Psoas muscle (tissue), 8 donors: ENCODE data around the gene PCP4L1. TPM values are rescaled to one million over a fixed set of nuclear protein-coding genes. Genes with fewer than 3 reads are reported as not detected.

ENCODE experiments used
- ATAC-seq, 4 donors: fragments of 200-7000 bp; cut with Tn5 transposase; one replicate each; pipeline ENCODE4 v1.9.1; 2020; ENCODE audit warnings: moderate library complexity in 3 of 4, mild to moderate bottlenecking in 2 of 4
- DNase-seq, 2 donors: peaks; one replicate each; pipeline ENCODE4 v3.0.0-alpha.2; 2020
- H3K27ac ChIP-seq: fragments of 200-600 bp; one replicate; pipeline ENCODE4 v1.8.0; 2022
- H3K27me3 ChIP-seq, 3 donors: fragments of 200-600 bp in 1 of 3; one replicate each; pipeline versions ENCODE4 v1.6.1 to v1.8.0; 2013 to 2022; ENCODE audit warnings: low read length in 2 of 3, mild to moderate bottlenecking in 2 of 3, moderate library complexity in 1 of 3; ENCODE audit not compliant: insufficient read depth in 3 of 3
- H3K36me3 ChIP-seq, 2 donors: fragments of 200-600 bp in 1 of 2; one replicate each; pipeline versions ENCODE4 v1.6.1 to v1.8.0; 2013 to 2022; ENCODE audit warnings: low read depth in 1 of 2, mild to moderate bottlenecking in 1 of 2, moderate library complexity in 1 of 2; ENCODE audit not compliant: insufficient read depth in 1 of 2
- H3K4me1 ChIP-seq: fragments of 200-600 bp; one replicate; pipeline ENCODE4 v1.8.0; 2022
- H3K4me3 ChIP-seq: fragments of 200-600 bp; one replicate; pipeline ENCODE4 v1.8.0; 2022; ENCODE audit warnings: mild to moderate bottlenecking
- H3K9me3 ChIP-seq: fragments of 200-600 bp; one replicate; pipeline ENCODE4 v1.8.0; 2022
- CTCF ChIP-seq: fragments of 200-600 bp; IDR thresholded peaks from one replicate; pipeline ENCODE4 v1.8.0; 2022; ENCODE audit warnings: antibody characterized with exemption
- WGBS, 3 donors: extraction: QIAGEN DNeasy Blood & Tissue Kit; methylation state at CpG; one replicate each; pipeline versions ENCODE4 v1.1.6 to v1.1.7; 2013; 5-methylcytosine and 5-hydroxymethylcytosine counted together
- intact Hi-C, 2 donors: fragments of 100-400 bp; cut with DNase I; formaldehyde crosslinking; loops; one replicate each; pipeline versions ENCODE4 v1.11.0 to v1.14.2; 2022
- polyA plus RNA-seq, 3 donors: library from polyadenylated mRNA; stranded (reverse); fragments of 200-250 nt; gene quantifications; one replicate each; pipeline ENCODE4 v1.2.3, GENCODE V29; 2013
- total RNA-seq, 4 donors: library from RNA; stranded (reverse); fragmentation: NEBNext Ultra II Directional in 2 of 4; extraction: Animal tissue kit (Norgen Biotek cat#: 25700) in 2 of 4; gene quantifications; one replicate each; pipeline versions ENCODE4 v1.2.1 to v1.2.4, GENCODE V29; 2021 to 2023
- donor health status: healthy with polysubstance abuse.
- donor health status: DM: no; HTN: no; CAD: no; lungs with moderate emphysema.
- donor health status: Bipolar disorder and iron deficiency.
- donor health status: healthy.
- donor health status: DM: yes; HTN: yes; CAD: no.
- donor health status: DM: no; HTN: no; CAD: no.
- donor health status: DM: no; HTN: no; CAD: no.
- donor health status: DM: yes; HTN: yes; CAD: no.

The PCP4L1 gene
- total and polyA plus RNA-seq, 7 donors: 0.21 to 0.45 (median 0.26) TPM; not detected in 3

- H3K4me3 ChIP-seq: no peak overlapping the region
- H3K9me3 ChIP-seq: no peaks in the 10 kb centered on the region
- no peak for TF ChIP-seq CTCF
- H3K4me1 ChIP-seq: no peaks in the 10 kb centered on the region
- no peak for ATAC-seq
- no peak for DNase-seq
- WGBS, 3 donors: 78 to 83% (median 78%) methylated on average over 5 of the region's 5 CpGs
- H3K27ac ChIP-seq: no peak overlapping the region
- H3K36me3 ChIP-seq: no peaks in the 10 kb centered on the region
- peaks cover 0 to 3% (median 0%) of the 10 kb centered on the region in 3 donors for H3K27me3 ChIP-seq
- intact Hi-C loops: no loop called here
Measured at GRCh38 chr1:161235957-161236775, 22.4 kb upstream of the PCP4L1 start.

- Histone ChIP-seq H3K4me3 (no peak within 1 kb of the TSS), H3K36me3 (no peaks in the 10 kb centered on the region), H3K4me1 (no peaks in the 10 kb centered on the region), H3K27me3 (peaks cover 0 to 3% (median 0%) of the 10 kb centered on the region in 3 donors), H3K27ac (no peak within 1 kb of the TSS), H3K9me3 (no peaks in the 10 kb centered on the region)
- ATAC-seq (no peak), DNase-seq (no peak)
- TF ChIP-seq CTCF: no peak
- WGBS, 3 donors: 48 to 54% (median 52%) methylated on average over 4 of the region's 4 CpGs
- intact Hi-C loops: no loop called here
Measured at GRCh38 chr1:161238039-161238473, 20.5 kb upstream of the PCP4L1 start, which contains the start of gene NR1I3. Gene NR1I3 (minus strand): TSS chr1:161238203. CDS start chr1:161236565, 1,638 bp downstream.

- Histone ChIP-seq H3K27ac (no peak overlapping the region), H3K9me3 (no peaks in the 10 kb centered on the region), H3K27me3 (peaks cover 0 to 3% (median 0%) of the 10 kb centered on the region in 3 donors), H3K36me3 (no peaks in the 10 kb centered on the region), H3K4me3 (no peak overlapping the region), H3K4me1 (no peaks in the 10 kb centered on the region)
- no peak for TF ChIP-seq CTCF
- DNase-seq: no peak
- ATAC-seq: no peak
- 59 to 67% (median 63%) methylated on average over 3 of the region's 3 CpGs for WGBS, 3 donors
- intact Hi-C loops: no loop called here
Measured at GRCh38 chr1:161241682-161242081, 16.9 kb upstream of the PCP4L1 start.

GRCh38 chr1:161242313-161242712 is 16.2 kb upstream of the PCP4L1 start:
- no peaks in the 10 kb centered on the region for H3K4me1 ChIP-seq
- intact Hi-C loops: no loop called here
- WGBS, 3 donors: 82 to 86% (median 83%) methylated on average over 2 of the region's 2 CpGs
- no peak for TF ChIP-seq CTCF
- H3K27ac ChIP-seq: no peak overlapping the region
- peaks cover 0 to 3% (median 0%) of the 10 kb centered on the region in 3 donors for H3K27me3 ChIP-seq
- H3K9me3 ChIP-seq: no peaks in the 10 kb centered on the region
- DNase-seq (no peak), ATAC-seq (no peak)
- H3K36me3 ChIP-seq: no peaks in the 10 kb centered on the region
- no peak overlapping the region for H3K4me3 ChIP-seq
